Peyer's patch (tissue), 4 donors: ENCODE measurements around the gene MRPS16. TPM values are rescaled to one million over a fixed set of nuclear protein-coding genes. Genes with fewer than 3 reads are reported as not detected.

ENCODE experiments used
- DNase-seq, 3 donors: peaks; one replicate each; pipeline ENCODE4 v3.0.0-alpha.2; 2017 to 2019
- H3K27ac ChIP-seq, 4 donors: fragments of 200-600 bp; sonication (generic); one replicate each; pipeline ENCODE4 v1.5.1; 2016 to 2019
- H3K27me3 ChIP-seq, 2 donors: fragments of 200-600 bp; sonication (generic); one replicate each; pipeline ENCODE4 v1.5.1; 2019
- H3K36me3 ChIP-seq, 3 donors: fragments of 200-600 bp; sonication (generic); one replicate each; pipeline ENCODE4 v1.5.1; 2016 to 2019
- H3K4me1 ChIP-seq, 4 donors: fragments of 200-600 bp; sonication (generic); one replicate each; pipeline ENCODE4 v1.5.1; 2016 to 2019
- H3K4me3 ChIP-seq, 4 donors: fragments of 200-600 bp; sonication (generic); 1 replicate in 3 of 4; 2 replicates in 1 of 4; pipeline ENCODE4 v1.5.1; 2016 to 2019; ENCODE audit warnings: mild to moderate bottlenecking in 1 of 4
- H3K9me3 ChIP-seq, 4 donors: fragments of 200-600 bp; sonication (generic); one replicate each; pipeline ENCODE4 v1.5.1; 2016 to 2019; ENCODE audit warnings: mild to moderate bottlenecking in 1 of 4
- CTCF ChIP-seq, 6 experiments: fragments of 450-650 bp in 4 of 6; fragments of 200-600 bp in 2 of 6; sonication (generic) in 1 of 6; IDR thresholded peaks; one replicate each; pipeline ENCODE4 v1.5.1; 2017 to 2019; ENCODE audit warnings: antibody characterized with exemption in 6 of 6, mild to moderate bottlenecking in 3 of 6, moderate library complexity in 1 of 6
- POLR2A ChIP-seq, 2 donors: fragments of 450-650 bp; IDR thresholded peaks; one replicate each; pipeline ENCODE4 v1.5.1; 2017; ENCODE audit warnings: antibody characterized with exemption in 2 of 2, mild to moderate bottlenecking in 2 of 2, moderate library complexity in 2 of 2
- total RNA-seq, 4 donors: library from RNA; depleted of rRNA; stranded (reverse); fragments of >200 nt; gene quantifications; one replicate each; pipeline ENCODE4 v1.1.0, GENCODE V29; 2016

MRPS16 gene
- total RNA-seq, 4 donors from 2014 or later: 39.8 to 69.3 (median 40.1) TPM

- TF ChIP-seq POLR2A (IDR thresholded peaks at IDR 0.05): no peak
- TF ChIP-seq CTCF (IDR thresholded peaks at IDR 0.05): no peak
- Histone ChIP-seq H3K4me1 (no peaks in the 10 kb centered on the region), H3K27me3 (no peaks in the 10 kb centered on the region), H3K27ac (no peak overlapping the region), H3K9me3 (no peaks in the 10 kb centered on the region), H3K36me3 (peaks cover 0 to 10% (median 0%) of the 10 kb centered on the region in 3 donors), H3K4me3 (no peak overlapping the region)
- DNase-seq: no peak
Measured at GRCh38 chr10:73210395-73211105, 41.9 kb downstream of the MRPS16 start.

DNA sequence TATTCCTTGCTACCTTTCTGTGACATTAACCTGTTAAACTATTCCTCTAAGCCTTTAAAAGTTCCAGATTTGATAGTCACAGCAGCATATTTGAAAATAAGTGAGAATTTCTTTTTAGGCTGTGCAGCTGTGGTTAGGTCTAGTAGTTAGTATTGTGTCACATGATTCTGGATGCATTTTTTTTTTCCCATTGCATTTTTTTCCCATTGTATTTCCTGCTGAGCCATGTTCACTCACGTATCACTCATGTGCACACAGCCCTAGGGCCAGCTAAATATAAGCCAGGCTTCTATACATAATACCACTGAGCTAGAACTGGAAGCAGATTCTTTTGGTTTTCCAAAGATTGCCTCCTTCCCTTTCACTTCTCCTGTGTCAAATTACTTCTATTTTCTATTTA is 42.7 kb downstream of the MRPS16 start:
- no peak overlapping the region for H3K4me3 ChIP-seq
- TF ChIP-seq CTCF (IDR thresholded peaks at IDR 0.05): no peak
- no peak for TF ChIP-seq POLR2A (IDR thresholded peaks at IDR 0.05)
- peaks cover 0 to 10% (median 0%) of the 10 kb centered on the region in 3 donors for H3K36me3 ChIP-seq
- no peaks in the 10 kb centered on the region for H3K4me1 ChIP-seq
- H3K27me3 ChIP-seq: no peaks in the 10 kb centered on the region
- H3K9me3 ChIP-seq: no peaks in the 10 kb centered on the region
- no peak overlapping the region for H3K27ac ChIP-seq
- DNase-seq: no peak

- TF ChIP-seq CTCF (IDR thresholded peaks at IDR 0.05) (no peak), POLR2A (IDR thresholded peaks at IDR 0.05) (no peak)
Measured at GRCh38 chr10:73207883-73208282, 44.6 kb downstream of the MRPS16 start.

GRCh38 chr10:73206385-73206784 is 46.1 kb downstream of the MRPS16 start:
- TF ChIP-seq CTCF (IDR thresholded peaks at IDR 0.05) (no peak), POLR2A (IDR thresholded peaks at IDR 0.05) (no peak)

More at GRCh38 chr10:73207883-73208282, 44.6 kb downstream of the MRPS16 start:
- no peaks in the 10 kb centered on the region for H3K4me1 ChIP-seq
- DNase-seq: no peak
- H3K4me3 ChIP-seq: no peak overlapping the region
- H3K27me3 ChIP-seq: no peaks in the 10 kb centered on the region
- H3K27ac ChIP-seq: no peak overlapping the region
- no peaks in the 10 kb centered on the region for H3K9me3 ChIP-seq
- H3K36me3 ChIP-seq: peaks cover 0 to 10% (median 0%) of the 10 kb centered on the region in 3 donors

GRCh38 chr10:73205890-73206289 is 46.6 kb downstream of the MRPS16 start:
- H3K4me3 ChIP-seq: no peak overlapping the region
- DNase-seq: no peak
- no peaks in the 10 kb centered on the region for H3K27me3 ChIP-seq
- TF ChIP-seq CTCF (IDR thresholded peaks at IDR 0.05) (no peak), POLR2A (IDR thresholded peaks at IDR 0.05) (no peak)
- no peaks in the 10 kb centered on the region for H3K9me3 ChIP-seq
- peaks cover 0 to 10% (median 0%) of the 10 kb centered on the region in 3 donors for H3K36me3 ChIP-seq
- no peak overlapping the region for H3K27ac ChIP-seq
- H3K4me1 ChIP-seq: no peaks in the 10 kb centered on the region

More at GRCh38 chr10:73206385-73206784, 46.1 kb downstream of the MRPS16 start:
- no peaks in the 10 kb centered on the region for H3K9me3 ChIP-seq
- H3K4me3 ChIP-seq: no peak overlapping the region
- H3K4me1 ChIP-seq: no peaks in the 10 kb centered on the region
- H3K27ac ChIP-seq: no peak overlapping the region
- DNase-seq: no peak
- no peaks in the 10 kb centered on the region for H3K27me3 ChIP-seq
- peaks cover 0 to 10% (median 0%) of the 10 kb centered on the region in 3 donors for H3K36me3 ChIP-seq
